IPS DF 19.7 (cell line): ENCODE measurements around the gene SLC25A23.

Experiments used
- DNase-seq: peaks from one replicate; pipeline ENCODE4 v3.0.0-alpha.2; 2013; ENCODE audit warnings: low read depth, low spot score

Gene SLC25A23

GRCh38 chr19:6481541-6482342, 22.1 kb upstream of the SLC25A23 start, which contains the start of gene DENND1C:
DENND1C (minus strand) TSS chr19:6481787; CDS start chr19:6481695, 92 bp downstream.
- no peak for DNase-seq

- no peak for DNase-seq
Measured at GRCh38 chr19:6480848-6481415, 21.3 kb upstream of the SLC25A23 start.

- DNase-seq = no peak
Measured at GRCh38 chr19:6479836-6480398, 20.3 kb upstream of the SLC25A23 start.

- no peak for DNase-seq
Measured at GRCh38 chr19:6478815-6479214, 19.2 kb upstream of the SLC25A23 start.

- DNase-seq = no peak
Measured at GRCh38 chr19:6476896-6477431, 17.4 kb upstream of the SLC25A23 start.

GRCh38 chr19:6476155-6476895, 16.7 kb upstream of the SLC25A23 start:
- DNase-seq = peak; percentile 82

- DNase-seq = no peak
Measured at GRCh38 chr19:6475321-6476108, 15.9 kb upstream of the SLC25A23 start.

- DNase-seq = no peak
Measured at GRCh38 chr19:6473647-6474046, 14.1 kb upstream of the SLC25A23 start.

- no peak for DNase-seq
Measured at GRCh38 chr19:6472713-6473112, 13.1 kb upstream of the SLC25A23 start.

- DNase-seq = no peak
Measured at GRCh38 chr19:6471076-6471475, 11.5 kb upstream of the SLC25A23 start.

- no peak for DNase-seq
Measured at GRCh38 chr19:6470173-6470572, 10.6 kb upstream of the SLC25A23 start.

- no peak for DNase-seq
Measured at GRCh38 chr19:6467384-6467783, 7.8 kb upstream of the SLC25A23 start.

- no peak for DNase-seq
Measured at GRCh38 chr19:6466526-6467248, 7.1 kb upstream of the SLC25A23 start.

- no peak for DNase-seq
Measured at GRCh38 chr19:6465663-6466062, 6.1 kb upstream of the SLC25A23 start.

- no peak for DNase-seq
Measured at GRCh38 chr19:6465006-6465405, 5.4 kb upstream of the SLC25A23 start.

GRCh38 chr19:6464070-6464873, 4.7 kb upstream of the SLC25A23 start, which contains the start of gene CRB3:
CRB3 (plus strand) TSS chr19:6464271; CDS start chr19:6464702, 431 bp downstream.
- DNase-seq = peak; percentile 78

- peak; percentile 92 for DNase-seq
Measured at GRCh38 chr19:6460099-6460884, 700 bp upstream of the SLC25A23 start.

GRCh38 chr19:6458695-6459261, 814 bp downstream of the SLC25A23 start:
- no peak for DNase-seq
